B cell (primary cell): ENCODE data around the gene PRR35.

Source experiments
- EZH2 ChIP-seq: IDR thresholded peaks from 2 replicates; pipeline ENCODE4 v1.6.1; 2012; ENCODE audit warnings: borderline replicate concordance, low read depth, mild to moderate bottlenecking, moderate library complexity, low read length; ENCODE audit not compliant: insufficient read depth, poor library complexity, severe bottlenecking
- TF ChIP-seq, protein P1 (sequence below): fragments of 200-600 bp; IDR thresholded peaks from one replicate; pipeline ENCODE4 v1.8.0; 2022; ENCODE audit warnings: antibody characterized with exemption, mild to moderate bottlenecking

DNA sequence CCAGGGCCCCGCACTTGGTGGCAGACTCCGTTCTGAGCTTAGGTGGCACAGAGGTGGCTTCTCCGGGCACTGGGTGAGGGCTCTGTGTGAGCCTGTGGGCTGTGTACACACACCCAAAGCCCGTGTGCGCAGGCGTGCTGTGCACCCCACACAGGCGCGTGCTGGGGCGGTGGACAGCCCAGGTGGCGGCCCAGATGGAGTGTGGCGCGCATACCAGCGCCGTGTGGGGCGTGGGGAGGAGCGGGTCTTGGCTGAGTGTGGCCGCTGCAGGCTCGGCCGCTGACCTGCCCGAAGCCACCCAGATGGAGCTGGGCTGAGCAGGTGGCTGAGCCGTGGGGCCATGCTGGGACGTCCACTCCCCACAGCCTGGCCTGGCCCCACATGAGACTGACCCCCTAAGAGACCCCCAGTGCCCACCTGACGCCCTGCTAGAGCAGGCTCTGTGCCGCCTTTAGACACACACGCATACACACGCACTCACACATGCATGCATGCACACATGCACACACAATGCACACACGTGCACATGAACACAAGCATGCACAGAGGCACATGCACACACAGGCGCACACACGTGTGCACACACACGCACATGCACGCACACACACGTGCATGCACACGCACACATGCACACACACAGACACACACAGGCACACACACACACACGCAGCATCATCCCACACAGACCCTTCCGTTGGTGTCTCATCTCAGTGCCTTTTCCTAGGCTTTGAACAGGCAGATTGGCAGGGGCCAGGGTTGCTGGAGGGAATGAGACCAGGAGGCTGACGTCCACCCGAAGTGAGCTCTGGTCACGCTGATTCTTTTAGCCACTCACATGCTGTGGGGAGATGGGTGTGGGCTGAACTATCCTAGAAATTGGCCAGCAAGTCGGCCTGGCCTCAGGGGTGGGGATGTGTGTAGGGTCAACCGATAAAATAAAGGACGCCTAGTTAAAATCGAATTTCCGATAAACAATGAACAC is 2.1 kb downstream of the PRR35 start:
- TF ChIP-seq, protein P1, sequence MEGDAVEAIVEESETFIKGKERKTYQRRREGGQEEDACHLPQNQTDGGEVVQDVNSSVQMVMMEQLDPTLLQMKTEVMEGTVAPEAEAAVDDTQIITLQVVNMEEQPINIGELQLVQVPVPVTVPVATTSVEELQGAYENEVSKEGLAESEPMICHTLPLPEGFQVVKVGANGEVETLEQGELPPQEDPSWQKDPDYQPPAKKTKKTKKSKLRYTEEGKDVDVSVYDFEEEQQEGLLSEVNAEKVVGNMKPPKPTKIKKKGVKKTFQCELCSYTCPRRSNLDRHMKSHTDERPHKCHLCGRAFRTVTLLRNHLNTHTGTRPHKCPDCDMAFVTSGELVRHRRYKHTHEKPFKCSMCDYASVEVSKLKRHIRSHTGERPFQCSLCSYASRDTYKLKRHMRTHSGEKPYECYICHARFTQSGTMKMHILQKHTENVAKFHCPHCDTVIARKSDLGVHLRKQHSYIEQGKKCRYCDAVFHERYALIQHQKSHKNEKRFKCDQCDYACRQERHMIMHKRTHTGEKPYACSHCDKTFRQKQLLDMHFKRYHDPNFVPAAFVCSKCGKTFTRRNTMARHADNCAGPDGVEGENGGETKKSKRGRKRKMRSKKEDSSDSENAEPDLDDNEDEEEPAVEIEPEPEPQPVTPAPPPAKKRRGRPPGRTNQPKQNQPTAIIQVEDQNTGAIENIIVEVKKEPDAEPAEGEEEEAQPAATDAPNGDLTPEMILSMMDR = no peak
- TF ChIP-seq EZH2 = no peak
